Measurements from ENCODE around the gene DDR2.

DDR2 gene

DNA sequence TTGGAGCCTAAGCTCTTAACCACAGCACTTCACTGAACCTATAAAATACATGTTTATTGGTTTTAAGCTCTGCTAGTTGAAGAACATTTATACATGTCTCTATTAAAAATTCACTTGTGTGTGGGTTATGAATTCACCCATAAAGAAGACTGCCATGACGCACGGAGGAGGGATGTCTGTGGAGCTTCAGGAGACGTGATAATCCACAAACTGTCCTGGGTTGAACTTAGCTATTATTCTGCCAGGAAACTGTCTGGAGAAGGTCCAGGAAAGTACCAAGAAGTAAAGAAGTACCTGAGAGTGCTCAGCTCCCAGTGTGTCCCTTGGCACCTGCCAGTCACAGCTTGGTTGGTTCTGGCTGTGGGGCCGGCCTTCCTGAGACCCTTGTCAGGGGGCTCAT, 56.3 kb downstream of the DDR2 start:
- WGBS, result 97% methylated on average over 4 of the region's 4 CpGs
- H3K36me3 ChIP-seq (ENCODE audit: insufficient read depth, low read length), result no peaks in the 10 kb centered on the region
- H3K27me3 ChIP-seq (ENCODE audit: insufficient read depth, low read length), result no peaks in the 10 kb centered on the region
- H3K9ac ChIP-seq (ENCODE audit: low read depth, low read length), result no peak overlapping the region
- no peak overlapping the region for H3K4me3 ChIP-seq (ENCODE audit: low read length)
- H3K4me1 ChIP-seq (ENCODE audit: insufficient read depth, low read length), result peaks cover 21% of the 10 kb centered on the region
- H3K27ac ChIP-seq (ENCODE audit: low read depth, low read length), result no peak overlapping the region
- no peaks in the 10 kb centered on the region for H3K9me3 ChIP-seq (ENCODE audit: insufficient read depth, low read depth, low read length)

GRCh38 chr1:162688931-162689330, 56.7 kb downstream of the DDR2 start:
- Histone ChIP-seq H3K9ac (ENCODE audit: low read depth, low read length) (no peak overlapping the region), H3K4me3 (ENCODE audit: low read length) (no peak overlapping the region), H3K27ac (ENCODE audit: low read depth, low read length) (no peak overlapping the region), H3K9me3 (ENCODE audit: insufficient read depth, low read depth, low read length) (no peaks in the 10 kb centered on the region), H3K27me3 (ENCODE audit: insufficient read depth, low read length) (no peaks in the 10 kb centered on the region), H3K36me3 (ENCODE audit: insufficient read depth, low read length) (no peaks in the 10 kb centered on the region), H3K4me1 (ENCODE audit: insufficient read depth, low read length) (peaks cover 21% of the 10 kb centered on the region)
- 94% methylated on average over 5 of the region's 5 CpGs for WGBS

- no peak overlapping the region for H3K9ac ChIP-seq (ENCODE audit: low read depth, low read length)
- 98% methylated on average over 5 of the region's 5 CpGs for WGBS
- peaks cover 21% of the 10 kb centered on the region for H3K4me1 ChIP-seq (ENCODE audit: insufficient read depth, low read length)
- no peaks in the 10 kb centered on the region for H3K36me3 ChIP-seq (ENCODE audit: insufficient read depth, low read length)
- no peaks in the 10 kb centered on the region for H3K9me3 ChIP-seq (ENCODE audit: insufficient read depth, low read depth, low read length)
- H3K27me3 ChIP-seq (ENCODE audit: insufficient read depth, low read length), result no peaks in the 10 kb centered on the region
- H3K4me3 ChIP-seq (ENCODE audit: low read length), result no peak overlapping the region
- H3K27ac ChIP-seq (ENCODE audit: low read depth, low read length), result no peak overlapping the region
These were observed 57.7 kb downstream of the DDR2 start for GRCh38 chr1:162689745-162690671.

DNA sequence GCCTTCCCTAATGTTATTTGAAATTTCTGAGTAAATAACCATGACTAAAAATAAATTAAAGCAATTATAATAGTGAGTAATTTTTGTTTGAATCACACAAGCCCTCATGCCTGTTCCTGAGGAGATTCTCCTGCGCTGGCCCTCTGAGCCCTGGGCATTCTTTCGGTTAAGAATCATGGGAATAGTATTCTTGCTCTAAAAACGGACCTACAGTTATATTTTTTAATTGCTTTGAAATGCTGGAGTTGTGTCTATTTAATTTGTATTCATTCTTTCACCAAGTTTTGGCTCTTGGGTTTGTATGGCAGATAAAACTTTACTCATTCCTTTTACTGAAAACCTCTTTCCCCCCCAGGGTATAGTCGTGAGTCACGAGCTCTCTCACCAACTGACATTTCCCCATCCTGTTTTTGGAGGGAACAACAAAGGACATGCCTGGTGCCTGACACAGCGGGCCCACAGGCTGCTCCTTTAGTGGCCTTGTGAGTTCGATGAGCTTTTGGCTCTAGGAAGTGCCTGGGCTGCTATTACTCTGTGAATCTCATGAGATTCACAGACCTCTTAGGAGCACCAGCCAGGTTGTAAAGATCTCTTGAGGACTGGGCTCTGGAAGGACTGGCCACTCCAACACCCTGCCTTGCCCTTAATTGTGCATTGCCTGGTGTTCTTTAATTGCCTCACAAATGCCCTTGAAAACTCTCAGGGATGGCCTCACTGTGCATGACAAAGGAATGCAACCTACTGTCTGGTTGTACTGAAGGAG, 58.6 kb downstream of the DDR2 start:
- Histone ChIP-seq H3K4me3 (ENCODE audit: low read length) (no peak overlapping the region), H3K36me3 (ENCODE audit: insufficient read depth, low read length) (no peaks in the 10 kb centered on the region), H3K9ac (ENCODE audit: low read depth, low read length) (no peak overlapping the region), H3K4me1 (ENCODE audit: insufficient read depth, low read length) (peaks cover 26% of the 10 kb centered on the region), H3K27me3 (ENCODE audit: insufficient read depth, low read length) (no peaks in the 10 kb centered on the region), H3K9me3 (ENCODE audit: insufficient read depth, low read depth, low read length) (no peaks in the 10 kb centered on the region), H3K27ac (ENCODE audit: low read depth, low read length) (no peak overlapping the region; the same call in 1 of the 2 replicates)
- 42% methylated on average over 7 of the region's 7 CpGs for WGBS

DNA sequence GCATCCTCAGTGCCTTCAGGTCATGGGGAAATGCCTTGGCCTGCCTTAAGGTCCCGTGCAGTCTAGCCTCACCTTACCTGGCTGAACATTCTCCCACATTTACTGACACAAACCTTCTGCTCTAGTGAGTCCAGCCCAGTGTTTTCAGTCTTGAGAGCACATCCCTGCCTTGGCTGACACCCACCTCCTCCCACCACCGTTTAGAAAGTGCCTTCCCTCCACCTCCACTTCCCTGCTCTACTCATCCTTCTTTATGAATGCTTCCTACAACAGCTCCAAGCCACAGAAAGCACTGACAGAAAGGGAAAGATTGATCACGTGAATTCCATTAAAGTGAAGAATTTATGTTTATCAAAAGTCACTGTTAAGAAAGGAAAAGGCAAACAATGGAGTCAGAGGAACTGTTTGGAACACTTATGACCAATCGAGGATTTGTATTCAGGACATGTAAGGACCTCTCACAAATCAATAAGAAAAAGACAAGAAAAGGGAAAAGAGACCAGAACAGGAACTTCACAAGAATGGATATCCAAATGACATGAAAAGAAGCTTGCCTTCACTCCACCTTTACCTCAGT, 59.8 kb downstream of the DDR2 start:
- Histone ChIP-seq H3K4me1 (ENCODE audit: insufficient read depth, low read length) (peaks cover 36% of the 10 kb centered on the region), H3K9me3 (ENCODE audit: insufficient read depth, low read depth, low read length) (no peaks in the 10 kb centered on the region), H3K27me3 (ENCODE audit: insufficient read depth, low read length) (no peaks in the 10 kb centered on the region), H3K36me3 (ENCODE audit: insufficient read depth, low read length) (no peaks in the 10 kb centered on the region), H3K27ac (ENCODE audit: low read depth, low read length) (no peak overlapping the region), H3K9ac (ENCODE audit: low read depth, low read length) (no peak overlapping the region), H3K4me3 (ENCODE audit: low read length) (no peak overlapping the region)
- WGBS, result 83% methylated on average over 4 of the region's 4 CpGs

DNA sequence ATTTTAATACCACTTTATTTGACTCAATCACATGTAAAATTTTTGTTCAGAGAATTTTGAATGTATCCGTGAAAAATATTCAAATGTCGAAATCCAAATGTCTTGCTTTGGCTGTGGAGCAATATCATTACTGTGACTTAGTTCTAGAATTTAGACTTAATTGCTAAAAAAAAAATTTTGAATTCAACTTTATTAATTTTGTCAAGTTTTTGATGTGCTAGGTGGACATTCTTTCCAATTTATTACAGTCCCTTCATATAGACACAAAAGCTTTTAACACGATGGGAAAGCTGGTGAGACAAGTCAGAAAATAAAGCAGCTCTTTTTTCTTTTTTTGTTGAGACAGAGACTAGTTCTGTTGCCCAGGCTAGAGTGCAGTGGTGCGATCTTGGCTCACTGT, 62.6 kb downstream of the DDR2 start:
- Histone ChIP-seq H3K9ac (ENCODE audit: low read depth, low read length) (no peak overlapping the region), H3K36me3 (ENCODE audit: insufficient read depth, low read length) (no peaks in the 10 kb centered on the region), H3K27me3 (ENCODE audit: insufficient read depth, low read length) (no peaks in the 10 kb centered on the region), H3K4me1 (ENCODE audit: insufficient read depth, low read length) (peaks cover 39% of the 10 kb centered on the region), H3K9me3 (ENCODE audit: insufficient read depth, low read depth, low read length) (no peaks in the 10 kb centered on the region), H3K27ac (ENCODE audit: low read depth, low read length) (no peak overlapping the region), H3K4me3 (ENCODE audit: low read length) (no peak overlapping the region)
- WGBS, result 95% methylated on average over 4 of the region's 4 CpGs

DNA sequence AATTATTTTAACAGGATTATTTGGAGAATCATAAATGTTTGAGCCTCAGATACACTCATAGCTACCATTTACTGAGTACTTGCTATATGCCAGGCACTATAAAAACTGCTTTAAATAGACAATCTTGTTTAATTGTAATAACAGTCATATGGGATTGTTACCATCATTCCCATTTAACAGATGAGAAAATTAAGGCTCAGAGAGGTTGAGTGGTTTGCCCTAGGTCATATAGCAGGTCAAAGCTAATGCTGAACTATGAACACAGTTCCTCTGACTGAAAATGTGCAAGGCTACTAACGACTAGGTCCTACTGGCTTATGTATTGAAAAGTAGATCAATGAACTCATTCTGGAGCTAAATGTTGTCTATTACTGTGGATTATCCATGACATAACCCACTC, 63.4 kb downstream of the DDR2 start:
- WGBS, result 84% methylated on average over 1 of the region's 1 CpG
- H3K27me3 ChIP-seq (ENCODE audit: insufficient read depth, low read length), result no peaks in the 10 kb centered on the region
- peaks cover 31% of the 10 kb centered on the region for H3K4me1 ChIP-seq (ENCODE audit: insufficient read depth, low read length)
- no peak overlapping the region for H3K4me3 ChIP-seq (ENCODE audit: low read length)
- no peak overlapping the region; the same call in 1 of the 2 replicates for H3K27ac ChIP-seq (ENCODE audit: low read depth, low read length)
- H3K9me3 ChIP-seq (ENCODE audit: insufficient read depth, low read depth, low read length), result no peaks in the 10 kb centered on the region
- no peaks in the 10 kb centered on the region for H3K36me3 ChIP-seq (ENCODE audit: insufficient read depth, low read length)
- H3K9ac ChIP-seq (ENCODE audit: low read depth, low read length), result no peak overlapping the region

GRCh38 chr1:162696286-162696862, 64.1 kb downstream of the DDR2 start:
- peak overlapping the region; percentile 2 for H3K9ac ChIP-seq (ENCODE audit: low read depth, low read length)
- H3K27me3 ChIP-seq (ENCODE audit: insufficient read depth, low read length), result no peaks in the 10 kb centered on the region
- no peaks in the 10 kb centered on the region for H3K36me3 ChIP-seq (ENCODE audit: insufficient read depth, low read length)
- H3K9me3 ChIP-seq (ENCODE audit: insufficient read depth, low read depth, low read length), result no peaks in the 10 kb centered on the region
- WGBS, result 21% methylated on average over 5 of the region's 5 CpGs
- H3K27ac ChIP-seq (ENCODE audit: low read depth, low read length), result peak overlapping the region; percentile 78
- peak overlapping the region; percentile 9; the same call in 1 of the 2 replicates for H3K4me3 ChIP-seq (ENCODE audit: low read length)
- peaks cover 24% of the 10 kb centered on the region for H3K4me1 ChIP-seq (ENCODE audit: insufficient read depth, low read length)

GRCh38 chr1:162697140-162697895, 65.1 kb downstream of the DDR2 start:
- Histone ChIP-seq H3K36me3 (ENCODE audit: insufficient read depth, low read length) (no peaks in the 10 kb centered on the region), H3K4me1 (ENCODE audit: insufficient read depth, low read length) (peaks cover 18% of the 10 kb centered on the region), H3K4me3 (ENCODE audit: low read length) (no peak overlapping the region), H3K9me3 (ENCODE audit: insufficient read depth, low read depth, low read length) (no peaks in the 10 kb centered on the region), H3K27me3 (ENCODE audit: insufficient read depth, low read length) (no peaks in the 10 kb centered on the region), H3K9ac (ENCODE audit: low read depth, low read length) (no peak overlapping the region), H3K27ac (ENCODE audit: low read depth, low read length) (peak overlapping the region; percentile 78; the same call in 1 of the 2 replicates)
- WGBS, result 98% methylated on average over 6 of the region's 6 CpGs

GRCh38 chr1:162699366-162699765, 67.1 kb downstream of the DDR2 start:
- peaks cover 18% of the 10 kb centered on the region for H3K4me1 ChIP-seq (ENCODE audit: insufficient read depth, low read length)
- H3K4me3 ChIP-seq (ENCODE audit: low read length), result no peak overlapping the region
- H3K27me3 ChIP-seq (ENCODE audit: insufficient read depth, low read length), result no peaks in the 10 kb centered on the region
- H3K27ac ChIP-seq (ENCODE audit: low read depth, low read length), result no peak overlapping the region
- H3K9me3 ChIP-seq (ENCODE audit: insufficient read depth, low read depth, low read length), result no peaks in the 10 kb centered on the region
- no peak overlapping the region for H3K9ac ChIP-seq (ENCODE audit: low read depth, low read length)
- no peaks in the 10 kb centered on the region for H3K36me3 ChIP-seq (ENCODE audit: insufficient read depth, low read length)
- 94% methylated on average over 3 of the region's 3 CpGs for WGBS

Measured in HUES64 (cell line).